ENCODE data around the gene VSTM2L.

DNA sequence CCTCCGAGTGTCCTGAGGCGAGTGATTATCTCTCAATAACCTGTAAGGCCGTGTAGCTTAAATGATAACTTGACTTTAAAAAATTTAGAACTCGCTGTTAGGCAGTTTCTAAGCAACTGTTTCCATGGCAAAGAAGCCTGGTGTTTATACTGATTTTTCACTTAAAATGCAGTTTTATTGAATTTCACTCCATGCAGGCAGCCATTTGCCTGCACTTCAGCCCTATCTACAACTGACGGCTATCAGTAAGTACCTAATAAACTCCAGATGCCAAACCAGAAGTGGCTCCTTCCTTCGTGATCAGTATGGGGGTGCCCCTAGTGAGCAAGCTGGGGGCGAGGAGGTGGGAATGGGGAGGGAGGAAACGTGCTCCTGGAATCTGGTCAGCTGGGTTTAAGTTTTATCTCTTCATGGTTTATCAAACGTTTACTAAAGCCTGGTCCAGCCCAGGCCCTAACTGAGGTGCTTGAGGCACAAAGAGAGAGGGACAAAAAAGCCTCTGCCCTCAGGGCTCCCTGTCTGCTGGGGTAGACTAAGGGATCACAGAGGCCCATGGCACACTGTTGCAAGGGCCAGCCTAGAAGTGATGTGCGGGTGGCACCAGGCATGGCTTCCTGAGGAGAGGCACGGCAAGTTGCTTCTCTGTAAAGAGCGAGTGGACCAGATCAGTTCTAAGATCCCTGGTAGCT is 84.8 kb downstream of the VSTM2L start:
- no peak for TF ChIP-seq POLR2A (IDR thresholded peaks at IDR 0.05)
- TF ChIP-seq, protein P1, sequence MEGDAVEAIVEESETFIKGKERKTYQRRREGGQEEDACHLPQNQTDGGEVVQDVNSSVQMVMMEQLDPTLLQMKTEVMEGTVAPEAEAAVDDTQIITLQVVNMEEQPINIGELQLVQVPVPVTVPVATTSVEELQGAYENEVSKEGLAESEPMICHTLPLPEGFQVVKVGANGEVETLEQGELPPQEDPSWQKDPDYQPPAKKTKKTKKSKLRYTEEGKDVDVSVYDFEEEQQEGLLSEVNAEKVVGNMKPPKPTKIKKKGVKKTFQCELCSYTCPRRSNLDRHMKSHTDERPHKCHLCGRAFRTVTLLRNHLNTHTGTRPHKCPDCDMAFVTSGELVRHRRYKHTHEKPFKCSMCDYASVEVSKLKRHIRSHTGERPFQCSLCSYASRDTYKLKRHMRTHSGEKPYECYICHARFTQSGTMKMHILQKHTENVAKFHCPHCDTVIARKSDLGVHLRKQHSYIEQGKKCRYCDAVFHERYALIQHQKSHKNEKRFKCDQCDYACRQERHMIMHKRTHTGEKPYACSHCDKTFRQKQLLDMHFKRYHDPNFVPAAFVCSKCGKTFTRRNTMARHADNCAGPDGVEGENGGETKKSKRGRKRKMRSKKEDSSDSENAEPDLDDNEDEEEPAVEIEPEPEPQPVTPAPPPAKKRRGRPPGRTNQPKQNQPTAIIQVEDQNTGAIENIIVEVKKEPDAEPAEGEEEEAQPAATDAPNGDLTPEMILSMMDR (IDR thresholded peaks at IDR 0.05): no peak
